Dendritic cell treated with granulocyte-macrophage colony-stimulating factor and Interleukin-4, amounts not matched to agents 40 ng/mL and 50 ng/mL, for 4 days (primary cell): Measurements from ENCODE around the gene SRGAP1.

Experiments used
- H3K27ac Mint-ChIP-seq: one replicate; pipeline ENCODE4 v1.8.0; 2022; ENCODE audit warnings: mild to moderate bottlenecking, mixed read lengths
- H3K27me3 Mint-ChIP-seq: one replicate; pipeline ENCODE4 v1.8.0; 2022; ENCODE audit warnings: mild to moderate bottlenecking, mixed read lengths
- H3K36me3 Mint-ChIP-seq: one replicate; pipeline ENCODE4 v1.8.0; 2022; ENCODE audit warnings: low read depth, mixed read lengths
- H3K4me1 Mint-ChIP-seq: one replicate; pipeline ENCODE4 v1.8.0; 2022; ENCODE audit warnings: low read depth, mixed read lengths
- H3K4me3 Mint-ChIP-seq: one replicate; pipeline ENCODE4 v1.8.0; 2022; ENCODE audit warnings: mild to moderate bottlenecking, moderate library complexity, mixed read lengths
- H3K9me3 Mint-ChIP-seq: one replicate; pipeline ENCODE4 v1.8.0; 2022; ENCODE audit warnings: mixed read lengths
- intact Hi-C: fragments of 100-400 bp; cut with micrococcal nuclease; formaldehyde crosslinking; loops from one replicate; pipeline ENCODE4 v1.15.0; 2022

Gene SRGAP1

DNA sequence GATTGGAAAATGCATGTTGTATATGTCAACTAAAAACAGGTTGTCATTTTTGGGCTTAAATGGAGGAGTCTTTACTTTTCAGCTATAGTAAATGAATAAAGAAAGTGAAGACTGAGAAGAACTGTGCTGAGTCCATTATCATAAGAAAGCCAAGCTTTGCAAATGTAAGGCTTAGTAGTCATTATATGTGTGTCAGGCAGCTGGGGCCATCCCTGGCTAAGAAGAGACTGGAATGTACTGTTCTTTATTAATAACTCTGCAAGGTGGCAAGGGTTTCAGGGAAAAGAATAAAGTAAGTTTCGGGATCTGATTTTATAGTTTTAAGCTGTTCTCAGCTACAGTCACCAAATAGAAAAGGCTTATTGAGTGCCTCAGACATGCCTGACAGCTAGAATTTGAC is 48.7 kb downstream of the SRGAP1 start:
- Mint-ChIP-seq H3K4me1 (peaks cover 14% of the 10 kb centered on the region), H3K27me3 (no peaks in the 10 kb centered on the region), H3K27ac (no peak overlapping the region), H3K4me3 (no peak overlapping the region), H3K36me3 (no peaks in the 10 kb centered on the region), H3K9me3 (no peaks in the 10 kb centered on the region)
- intact Hi-C loops = no loop called here

GRCh38 chr12:63894132-63894531 is 49.6 kb downstream of the SRGAP1 start:
- Mint-ChIP-seq H3K27me3 (no peaks in the 10 kb centered on the region), H3K9me3 (no peaks in the 10 kb centered on the region), H3K36me3 (no peaks in the 10 kb centered on the region), H3K4me3 (no peak overlapping the region), H3K4me1 (peaks cover 14% of the 10 kb centered on the region), H3K27ac (no peak overlapping the region)
- intact Hi-C loops = no loop called here

DNA sequence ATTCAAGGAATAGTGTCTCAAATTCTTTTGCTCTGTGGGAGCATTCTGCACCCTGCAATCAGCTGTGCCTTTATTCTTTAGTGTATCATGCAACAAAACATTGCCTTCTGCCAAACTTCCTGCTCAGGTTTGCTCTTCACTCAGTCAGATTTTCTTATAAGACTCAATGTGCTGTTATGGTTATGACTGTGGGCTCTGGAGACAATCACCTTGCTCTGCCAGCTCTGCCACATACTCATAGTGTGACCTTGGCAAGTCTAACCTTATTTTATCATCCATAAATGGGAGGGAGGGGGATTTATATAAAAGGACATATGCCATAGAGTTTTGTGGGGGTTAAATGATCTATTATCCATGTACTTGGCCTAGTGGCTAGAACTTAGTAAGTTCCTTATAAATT is 51.3 kb downstream of the SRGAP1 start:
- Mint-ChIP-seq H3K27ac (no peak overlapping the region), H3K4me1 (peaks cover 14% of the 10 kb centered on the region), H3K36me3 (no peaks in the 10 kb centered on the region), H3K27me3 (no peaks in the 10 kb centered on the region), H3K9me3 (no peaks in the 10 kb centered on the region), H3K4me3 (no peak overlapping the region)
- intact Hi-C loops = no loop called here

- Mint-ChIP-seq H3K27me3 (no peaks in the 10 kb centered on the region), H3K36me3 (no peaks in the 10 kb centered on the region), H3K27ac (no peak overlapping the region), H3K4me1 (peaks cover 20% of the 10 kb centered on the region), H3K9me3 (no peaks in the 10 kb centered on the region), H3K4me3 (no peak overlapping the region)
- intact Hi-C loops = no loop called here
These were observed 53.4 kb downstream of the SRGAP1 start for GRCh38 chr12:63897931-63898330.

- Mint-ChIP-seq H3K9me3 (no peaks in the 10 kb centered on the region), H3K27ac (no peak overlapping the region), H3K4me3 (no peak overlapping the region), H3K27me3 (no peaks in the 10 kb centered on the region), H3K36me3 (no peaks in the 10 kb centered on the region), H3K4me1 (peaks cover 20% of the 10 kb centered on the region)
- intact Hi-C loops = no loop called here
These were observed 54.4 kb downstream of the SRGAP1 start for GRCh38 chr12:63898764-63899337.

- Mint-ChIP-seq H3K27ac (no peak overlapping the region), H3K4me1 (peaks cover 15% of the 10 kb centered on the region), H3K27me3 (no peaks in the 10 kb centered on the region), H3K36me3 (no peaks in the 10 kb centered on the region), H3K4me3 (no peak overlapping the region), H3K9me3 (no peaks in the 10 kb centered on the region)
- intact Hi-C loops = no loop called here
These were observed 54.9 kb downstream of the SRGAP1 start for GRCh38 chr12:63899396-63899795.

GRCh38 chr12:63900922-63901793 is 56.7 kb downstream of the SRGAP1 start:
- no peaks in the 10 kb centered on the region for H3K27me3 Mint-ChIP-seq
- H3K36me3 Mint-ChIP-seq = no peaks in the 10 kb centered on the region
- intact Hi-C loops = no loop called here
- H3K27ac Mint-ChIP-seq = peak overlapping the region; percentile 17
- H3K9me3 Mint-ChIP-seq = no peaks in the 10 kb centered on the region
- H3K4me3 Mint-ChIP-seq = no peak overlapping the region
- H3K4me1 Mint-ChIP-seq = peaks cover 21% of the 10 kb centered on the region

- Mint-ChIP-seq H3K27ac (no peak overlapping the region), H3K9me3 (no peaks in the 10 kb centered on the region), H3K36me3 (no peaks in the 10 kb centered on the region), H3K4me1 (peaks cover 14% of the 10 kb centered on the region), H3K4me3 (no peak overlapping the region), H3K27me3 (no peaks in the 10 kb centered on the region)
- intact Hi-C loops = no loop called here
These were observed 60.2 kb downstream of the SRGAP1 start for GRCh38 chr12:63904653-63905052.

GRCh38 chr12:63905544-63905943 is 61.0 kb downstream of the SRGAP1 start:
- H3K36me3 Mint-ChIP-seq = no peaks in the 10 kb centered on the region
- intact Hi-C loops = no loop called here
- H3K4me3 Mint-ChIP-seq = no peak overlapping the region
- H3K27ac Mint-ChIP-seq = no peak overlapping the region
- no peaks in the 10 kb centered on the region for H3K27me3 Mint-ChIP-seq
- peaks cover 14% of the 10 kb centered on the region for H3K4me1 Mint-ChIP-seq
- no peaks in the 10 kb centered on the region for H3K9me3 Mint-ChIP-seq

DNA sequence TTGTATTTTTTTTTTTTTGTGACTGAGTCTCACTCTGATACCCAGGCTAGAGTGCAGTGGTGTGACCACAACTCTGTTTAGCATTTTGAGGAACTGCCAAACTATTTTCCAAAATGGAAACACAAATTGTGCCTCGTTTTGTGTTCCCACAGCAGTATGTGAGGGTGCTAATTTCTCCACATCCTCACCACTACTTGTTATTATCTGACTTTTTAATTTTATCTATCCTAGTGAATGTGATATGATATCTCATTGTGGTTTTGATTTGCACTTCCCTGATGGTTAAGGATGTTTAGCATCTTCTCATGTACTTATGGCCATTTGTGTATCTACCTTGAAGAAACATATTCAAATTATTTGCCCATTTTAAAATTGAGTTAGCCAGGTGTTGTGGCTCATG is 62.4 kb downstream of the SRGAP1 start:
- H3K4me3 Mint-ChIP-seq = no peak overlapping the region
- no peaks in the 10 kb centered on the region for H3K27me3 Mint-ChIP-seq
- H3K36me3 Mint-ChIP-seq = no peaks in the 10 kb centered on the region
- H3K4me1 Mint-ChIP-seq = peaks cover 7% of the 10 kb centered on the region
- intact Hi-C loops = no loop called here
- H3K9me3 Mint-ChIP-seq = no peaks in the 10 kb centered on the region
- no peak overlapping the region for H3K27ac Mint-ChIP-seq

DNA sequence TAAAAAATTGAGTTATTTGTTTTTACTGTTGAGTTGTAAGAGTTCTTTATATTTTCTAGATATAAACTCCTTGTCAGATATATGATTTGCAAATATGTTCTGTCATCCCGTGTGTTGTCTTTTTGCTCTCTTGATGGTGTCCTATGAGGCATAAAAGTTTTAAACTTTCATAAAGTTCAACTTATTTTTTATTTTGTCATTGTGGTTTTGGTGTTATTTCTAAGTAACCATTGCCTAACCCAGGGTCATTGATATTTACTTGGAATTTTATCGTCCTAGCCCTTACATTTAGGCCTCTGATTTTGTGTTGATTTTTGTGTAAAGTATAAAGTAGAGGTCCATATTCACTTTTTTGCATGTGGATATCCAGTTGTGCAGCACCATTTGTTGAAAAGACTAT is 63.1 kb downstream of the SRGAP1 start:
- Mint-ChIP-seq H3K27me3 (no peaks in the 10 kb centered on the region), H3K27ac (no peak overlapping the region), H3K36me3 (no peaks in the 10 kb centered on the region), H3K4me3 (no peak overlapping the region), H3K9me3 (no peaks in the 10 kb centered on the region), H3K4me1 (peaks cover 11% of the 10 kb centered on the region)
- intact Hi-C loops = no loop called here

GRCh38 chr12:63909746-63910145 is 65.2 kb downstream of the SRGAP1 start:
- Mint-ChIP-seq H3K36me3 (no peaks in the 10 kb centered on the region), H3K27ac (no peak overlapping the region), H3K4me3 (no peak overlapping the region), H3K9me3 (no peaks in the 10 kb centered on the region), H3K4me1 (peaks cover 17% of the 10 kb centered on the region), H3K27me3 (no peaks in the 10 kb centered on the region)
- intact Hi-C loops = no loop called here

DNA sequence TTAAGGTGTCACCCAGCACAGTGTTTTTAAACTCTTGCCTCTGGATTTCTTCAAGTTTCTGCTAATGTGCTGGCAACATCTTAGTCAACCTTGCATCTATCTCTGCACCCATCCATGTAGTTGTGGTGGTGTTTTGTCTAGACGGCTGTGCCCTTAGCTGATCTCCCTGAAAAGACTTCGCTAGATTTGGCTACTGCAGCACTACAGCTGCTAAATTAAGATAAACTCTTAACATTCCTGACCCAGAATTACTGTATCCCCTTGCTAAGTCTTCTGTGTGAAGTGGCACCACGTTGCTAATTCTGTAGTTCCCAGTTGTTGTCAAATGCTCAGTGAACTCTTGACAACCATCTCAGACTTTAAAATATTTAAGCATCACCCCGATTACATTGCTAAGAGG is 66.8 kb downstream of the SRGAP1 start:
- Mint-ChIP-seq H3K27ac (no peak overlapping the region), H3K4me3 (no peak overlapping the region)

DNA sequence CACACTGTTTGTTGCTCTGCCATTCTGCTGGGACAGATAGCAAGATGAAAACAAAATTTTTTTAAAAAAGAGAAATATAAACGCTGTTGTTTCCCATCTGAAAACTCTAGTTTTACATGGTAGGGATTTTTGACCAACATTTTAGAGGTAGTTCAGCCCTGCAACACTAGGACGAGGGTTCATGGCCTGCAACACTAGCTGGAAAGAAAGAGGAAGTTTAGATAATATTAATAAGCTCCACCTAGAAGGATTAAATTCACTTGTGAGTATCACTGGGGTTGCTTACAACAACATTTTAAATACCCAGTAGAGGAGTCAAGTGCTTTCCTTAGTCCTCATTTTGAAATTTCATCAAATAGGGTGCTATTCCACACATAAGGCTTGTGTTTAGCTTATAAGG is 68.2 kb downstream of the SRGAP1 start:
- Mint-ChIP-seq H3K9me3 (no peaks in the 10 kb centered on the region), H3K27me3 (no peaks in the 10 kb centered on the region), H3K36me3 (no peaks in the 10 kb centered on the region), H3K27ac (no peak overlapping the region), H3K4me1 (peaks cover 27% of the 10 kb centered on the region), H3K4me3 (no peak overlapping the region)
- intact Hi-C loops = no loop called here

More for the DNA sequence above, 66.8 kb downstream of the SRGAP1 start:
- Mint-ChIP-seq H3K36me3 (no peaks in the 10 kb centered on the region), H3K9me3 (no peaks in the 10 kb centered on the region), H3K27me3 (no peaks in the 10 kb centered on the region), H3K4me1 (peaks cover 14% of the 10 kb centered on the region)
- intact Hi-C loops = no loop called here

GRCh38 chr12:63913929-63914328 is 69.4 kb downstream of the SRGAP1 start:
- no peaks in the 10 kb centered on the region for H3K27me3 Mint-ChIP-seq
- H3K36me3 Mint-ChIP-seq = no peaks in the 10 kb centered on the region
- H3K4me1 Mint-ChIP-seq = peaks cover 39% of the 10 kb centered on the region

More at GRCh38 chr12:63913929-63914328, 69.4 kb downstream of the SRGAP1 start:
- no peaks in the 10 kb centered on the region for H3K9me3 Mint-ChIP-seq
- no peak overlapping the region for H3K27ac Mint-ChIP-seq
- no peak overlapping the region for H3K4me3 Mint-ChIP-seq
- intact Hi-C loops = no loop called here
